Measurements from ENCODE around the gene SMC5.
A peak's percentile ranks its signal among the peaks of the same experiment; 100 is the strongest.

DNA sequence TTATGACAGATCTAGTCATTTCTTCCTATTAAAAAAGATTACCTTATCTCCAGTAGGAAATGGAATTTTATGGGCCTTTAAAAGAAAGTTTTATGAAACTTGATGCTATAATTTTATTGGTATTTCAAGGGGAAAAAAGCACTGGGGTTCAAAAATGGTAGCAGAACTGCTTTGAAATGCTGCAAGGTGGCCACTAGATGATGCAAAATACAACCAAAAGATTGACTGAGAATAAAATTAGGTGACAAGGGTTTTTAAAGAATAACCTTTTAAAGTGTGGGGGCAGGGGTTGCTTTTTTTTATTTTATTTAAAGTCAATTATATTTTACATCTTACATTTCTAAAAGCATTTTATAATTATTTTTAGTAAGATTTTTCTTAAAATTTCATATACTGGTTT, 94.0 kb downstream of the SMC5 start:
- no peak for TF ChIP-seq POLR2A (IDR thresholded peaks at IDR 0.05; ENCODE audit: low read depth)
- TF ChIP-seq CTCF (IDR thresholded peaks at IDR 0.05), result peak; percentile 72 to 80 (median 79)
- TF ChIP-seq POLR2AphosphoS5 (IDR thresholded peaks at IDR 0.05), result no peak
- no peak for TF ChIP-seq EP300 (IDR thresholded peaks at IDR 0.05)

Measured in esophagus muscularis mucosa (tissue), 4 donors.